ENCODE results near the gene ADAMTS9. TPM values are rescaled to one million over a fixed set of nuclear protein-coding genes. Genes with fewer than 3 reads are reported as not detected.

The ADAMTS9 gene
- total RNA-seq, 2 donors from 2014 or later, result 4.4 to 14.3 TPM

GRCh38 chr3:64685331-64685799 lies 2.4 kb downstream of the ADAMTS9 start:
- H3K27ac ChIP-seq, result peak overlapping the region; percentile 92
- H3K9ac ChIP-seq (ENCODE audit: low read depth in 2 of 2, low read length in 2 of 2), result peak overlapping the region; percentile 71 to 85
- no peaks in the 10 kb centered on the region for H3K27me3 ChIP-seq
- intact Hi-C loops (cut with DNase I), result loop anchor here (10.0 kb wide), 1 partner anchor 151 kb away; no protein-coding TSS in a partner anchor
- TF ChIP-seq, protein P1, sequence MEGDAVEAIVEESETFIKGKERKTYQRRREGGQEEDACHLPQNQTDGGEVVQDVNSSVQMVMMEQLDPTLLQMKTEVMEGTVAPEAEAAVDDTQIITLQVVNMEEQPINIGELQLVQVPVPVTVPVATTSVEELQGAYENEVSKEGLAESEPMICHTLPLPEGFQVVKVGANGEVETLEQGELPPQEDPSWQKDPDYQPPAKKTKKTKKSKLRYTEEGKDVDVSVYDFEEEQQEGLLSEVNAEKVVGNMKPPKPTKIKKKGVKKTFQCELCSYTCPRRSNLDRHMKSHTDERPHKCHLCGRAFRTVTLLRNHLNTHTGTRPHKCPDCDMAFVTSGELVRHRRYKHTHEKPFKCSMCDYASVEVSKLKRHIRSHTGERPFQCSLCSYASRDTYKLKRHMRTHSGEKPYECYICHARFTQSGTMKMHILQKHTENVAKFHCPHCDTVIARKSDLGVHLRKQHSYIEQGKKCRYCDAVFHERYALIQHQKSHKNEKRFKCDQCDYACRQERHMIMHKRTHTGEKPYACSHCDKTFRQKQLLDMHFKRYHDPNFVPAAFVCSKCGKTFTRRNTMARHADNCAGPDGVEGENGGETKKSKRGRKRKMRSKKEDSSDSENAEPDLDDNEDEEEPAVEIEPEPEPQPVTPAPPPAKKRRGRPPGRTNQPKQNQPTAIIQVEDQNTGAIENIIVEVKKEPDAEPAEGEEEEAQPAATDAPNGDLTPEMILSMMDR (IDR thresholded peaks at IDR 0.05), result no peak
- peak; percentile 37 for DNase-seq
- H3K9me3 ChIP-seq, result no peaks in the 10 kb centered on the region
- H3K4me3 ChIP-seq, result peak overlapping the region; percentile 52
- no peaks in the 10 kb centered on the region for H3K4me1 ChIP-seq
- no peaks in the 10 kb centered on the region for H3K36me3 ChIP-seq

DNA sequence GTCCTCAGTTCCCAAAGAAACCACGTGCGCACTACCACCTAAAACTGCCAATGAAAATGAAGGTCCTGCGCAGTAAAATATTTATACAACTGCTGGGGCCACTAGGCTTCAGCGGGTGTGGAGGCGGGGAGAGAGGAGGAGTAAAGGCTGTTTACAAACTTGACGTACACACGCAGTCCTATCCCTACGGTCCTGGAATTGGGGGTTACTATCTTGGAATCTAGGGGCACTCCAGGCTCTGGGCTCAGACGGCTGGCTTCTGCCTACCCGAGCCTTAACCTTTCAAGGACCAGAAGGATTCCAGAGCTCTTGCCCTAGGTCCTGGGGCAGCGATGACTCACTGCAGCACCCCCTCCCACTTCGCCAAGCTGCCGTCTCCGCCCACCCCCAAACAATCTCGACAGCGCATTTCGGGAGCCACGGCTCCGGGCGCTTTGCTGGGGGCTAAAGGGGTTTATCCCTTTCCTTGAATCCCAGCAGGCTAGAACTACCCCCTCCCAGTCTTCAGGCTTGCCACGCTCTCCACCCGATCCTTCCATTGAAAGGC lies 3.0 kb downstream of the ADAMTS9 start:
- H3K9ac ChIP-seq (ENCODE audit: low read depth in 2 of 2, low read length in 2 of 2), result peak overlapping the region; percentile 71 to 85
- peak overlapping the region; percentile 52 for H3K4me3 ChIP-seq
- intact Hi-C loops (cut with DNase I), result loop anchor here (10.0 kb wide), 1 partner anchor 150 kb away; no protein-coding TSS in a partner anchor
- TF ChIP-seq, protein P1 (IDR thresholded peaks at IDR 0.05), result no peak
- no peaks in the 10 kb centered on the region for H3K4me1 ChIP-seq
- no peaks in the 10 kb centered on the region for H3K36me3 ChIP-seq
- H3K9me3 ChIP-seq, result no peaks in the 10 kb centered on the region
- H3K27ac ChIP-seq, result peak overlapping the region; percentile 92
- no peaks in the 10 kb centered on the region for H3K27me3 ChIP-seq
- peak; percentile 53 for DNase-seq

GRCh38 chr3:64681827-64682226 lies 6.0 kb downstream of the ADAMTS9 start:
- no peak overlapping the region for H3K27ac ChIP-seq
- intact Hi-C loops (cut with DNase I), result loop anchor here (10.0 kb wide), 1 partner anchor 147 kb away; no protein-coding TSS in a partner anchor
- H3K4me3 ChIP-seq, result no peak overlapping the region

GRCh38 chr3:64681015-64681414 lies 6.8 kb downstream of the ADAMTS9 start:
- no peak for DNase-seq
- Histone ChIP-seq H3K4me1 (no peaks in the 10 kb centered on the region), H3K27ac (no peak overlapping the region), H3K27me3 (no peaks in the 10 kb centered on the region), H3K4me3 (no peak overlapping the region), H3K9me3 (no peaks in the 10 kb centered on the region), H3K36me3 (no peaks in the 10 kb centered on the region), H3K9ac (ENCODE audit: low read depth in 2 of 2, low read length in 2 of 2) (no peak overlapping the region)
- TF ChIP-seq, protein P1 (IDR thresholded peaks at IDR 0.05), result no peak
- intact Hi-C loops (cut with DNase I), result loop anchor here (10.0 kb wide), 1 partner anchor 146 kb away; no protein-coding TSS in a partner anchor

More at GRCh38 chr3:64681827-64682226, 6.0 kb downstream of the ADAMTS9 start:
- H3K9ac ChIP-seq (ENCODE audit: low read depth in 2 of 2, low read length in 2 of 2), result no peak overlapping the region
- no peak for DNase-seq
- no peaks in the 10 kb centered on the region for H3K4me1 ChIP-seq
- no peaks in the 10 kb centered on the region for H3K27me3 ChIP-seq
- TF ChIP-seq, protein P1 (IDR thresholded peaks at IDR 0.05), result no peak
- no peaks in the 10 kb centered on the region for H3K9me3 ChIP-seq
- no peaks in the 10 kb centered on the region for H3K36me3 ChIP-seq

GRCh38 chr3:64680334-64680733 lies 7.5 kb downstream of the ADAMTS9 start:
- intact Hi-C loops (cut with DNase I), result loop anchor here (10.0 kb wide), 1 partner anchor 146 kb away; no protein-coding TSS in a partner anchor
- no peaks in the 10 kb centered on the region for H3K4me1 ChIP-seq

More at GRCh38 chr3:64680334-64680733, 7.5 kb downstream of the ADAMTS9 start:
- TF ChIP-seq, protein P1 (IDR thresholded peaks at IDR 0.05), result no peak
- H3K27me3 ChIP-seq, result no peaks in the 10 kb centered on the region
- H3K27ac ChIP-seq, result no peak overlapping the region
- DNase-seq, result no peak
- no peaks in the 10 kb centered on the region for H3K36me3 ChIP-seq
- H3K4me3 ChIP-seq, result no peak overlapping the region
- no peaks in the 10 kb centered on the region for H3K9me3 ChIP-seq
- no peak overlapping the region for H3K9ac ChIP-seq (ENCODE audit: low read depth in 2 of 2, low read length in 2 of 2)

All from colonic mucosa (tissue), 4 donors.